HG02981 (cell line): Measurements from ENCODE around the gene SRP9.
"Not testable (repeated sequence)": the region's sequence is repeated elsewhere in the genome, so short reads cannot be mapped to it uniquely, and the experiment has no call there.

Source experiments
- ATAC-seq: cut with Tn5 transposase; IDR thresholded peaks from one replicate; pipeline ENCODE4 v1.9.1; 2021; ENCODE audit warnings: mild to moderate bottlenecking, moderate library complexity; ENCODE audit not compliant: unreplicated experiment

The SRP9 gene

DNA sequence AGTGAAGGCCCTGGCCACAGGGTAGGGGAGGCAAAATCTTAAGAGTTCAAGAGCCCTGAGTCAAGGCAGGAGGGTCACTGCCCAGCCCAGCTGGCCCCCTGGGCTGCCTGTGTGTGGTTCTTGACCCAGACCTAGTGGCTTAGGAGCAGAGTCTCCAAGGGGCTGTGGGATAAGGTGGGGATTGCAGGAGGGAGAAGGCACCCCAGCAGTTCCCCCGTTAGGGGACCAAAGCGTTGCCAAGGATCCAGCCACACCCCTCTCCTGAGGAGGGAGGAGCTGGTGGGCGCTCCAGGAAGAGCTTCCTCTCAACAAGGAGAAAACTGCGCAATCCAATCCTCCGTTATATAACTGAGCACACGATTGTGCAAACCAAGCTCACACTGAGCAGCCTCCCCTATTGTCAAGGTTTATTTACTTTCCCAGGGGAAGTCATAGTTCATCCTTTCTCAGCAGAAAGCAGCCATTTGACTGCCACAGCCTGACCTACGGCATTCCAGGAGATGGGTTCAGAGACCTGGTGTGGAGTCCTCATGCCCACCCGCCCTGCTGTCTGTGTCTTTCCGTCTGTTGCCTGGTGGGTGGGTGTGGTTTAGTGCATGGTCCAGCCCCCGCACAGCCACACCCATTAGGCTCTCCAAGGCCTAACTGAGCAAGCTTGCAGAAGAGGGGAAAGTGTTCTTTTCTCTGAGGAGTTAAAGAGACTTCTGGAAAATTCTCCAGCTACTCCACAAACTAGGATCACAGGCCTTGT is 35.8 kb downstream of the SRP9 start:
- ATAC-seq = no peak

DNA sequence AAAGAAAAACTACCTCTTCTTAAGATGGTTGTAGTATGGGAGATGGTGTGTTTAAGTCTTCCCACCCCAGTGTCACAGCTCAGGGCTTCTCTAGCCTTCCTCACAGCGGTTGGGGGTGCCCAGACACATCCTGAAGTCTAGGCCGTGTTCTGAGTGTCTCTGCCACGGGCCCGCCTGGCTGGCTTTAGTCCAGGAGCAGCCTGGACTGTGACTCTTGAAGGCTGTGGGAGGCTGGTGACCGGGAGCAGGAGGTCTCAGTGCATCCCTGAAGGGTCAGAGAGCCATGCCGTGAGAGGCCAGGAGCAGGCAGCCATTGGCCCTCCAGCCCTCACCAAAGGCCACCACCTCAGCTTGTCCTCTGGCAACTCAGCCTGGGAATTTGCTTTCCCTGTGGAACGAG is 36.8 kb downstream of the SRP9 start:
- no peak for ATAC-seq

DNA sequence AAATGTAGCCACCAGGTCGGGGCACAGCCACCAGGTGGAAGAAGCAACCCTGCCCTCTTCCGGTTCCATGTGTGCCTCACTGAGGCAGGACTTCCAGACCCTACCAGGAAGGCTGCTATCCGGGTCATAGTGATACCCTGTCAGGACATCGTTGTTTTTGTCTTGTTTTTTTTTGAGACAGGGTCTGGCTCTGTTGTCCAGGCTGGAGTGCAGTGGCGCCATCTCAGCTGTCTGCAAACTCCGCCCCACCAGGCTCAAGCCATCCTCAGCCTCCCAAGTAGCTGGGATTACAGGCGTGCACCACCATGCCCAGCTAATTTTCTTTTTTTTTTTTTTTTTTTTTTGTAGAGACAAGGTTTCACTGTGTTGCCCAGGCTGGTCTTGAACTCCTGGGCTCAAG is 37.5 kb downstream of the SRP9 start:
- not testable (repeated sequence) for ATAC-seq

DNA sequence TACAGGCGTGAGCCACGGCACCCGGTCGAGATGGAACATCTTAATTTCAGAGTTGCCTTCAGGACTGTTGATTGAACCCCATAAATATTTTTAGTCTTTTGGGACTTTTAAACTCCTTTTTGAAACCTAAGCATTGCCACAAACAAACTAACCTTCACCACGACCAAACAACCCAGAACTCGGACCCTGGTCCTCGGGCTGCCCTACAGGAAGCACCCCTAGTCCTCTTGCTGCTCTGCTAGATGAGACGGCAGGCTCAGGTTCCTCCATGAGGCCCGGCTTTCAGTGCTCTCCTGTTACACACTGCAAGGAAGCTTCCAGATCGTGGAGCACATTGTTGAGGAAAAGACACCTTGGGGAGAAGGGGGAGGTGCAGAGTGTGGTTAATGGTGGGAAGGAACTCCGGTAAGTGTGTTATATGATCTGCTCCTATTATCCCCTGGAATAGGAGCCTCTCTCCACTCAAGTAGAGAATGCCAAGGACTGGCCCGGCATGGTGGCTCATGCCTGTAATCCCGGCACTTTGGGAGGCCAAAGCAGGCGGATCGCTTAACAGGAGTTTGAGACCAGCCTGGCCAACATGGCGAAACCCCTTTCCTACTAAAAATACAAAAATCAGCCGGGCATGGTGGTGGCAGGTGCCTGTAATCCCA is 38.0 kb downstream of the SRP9 start:
- ATAC-seq = no peak

DNA sequence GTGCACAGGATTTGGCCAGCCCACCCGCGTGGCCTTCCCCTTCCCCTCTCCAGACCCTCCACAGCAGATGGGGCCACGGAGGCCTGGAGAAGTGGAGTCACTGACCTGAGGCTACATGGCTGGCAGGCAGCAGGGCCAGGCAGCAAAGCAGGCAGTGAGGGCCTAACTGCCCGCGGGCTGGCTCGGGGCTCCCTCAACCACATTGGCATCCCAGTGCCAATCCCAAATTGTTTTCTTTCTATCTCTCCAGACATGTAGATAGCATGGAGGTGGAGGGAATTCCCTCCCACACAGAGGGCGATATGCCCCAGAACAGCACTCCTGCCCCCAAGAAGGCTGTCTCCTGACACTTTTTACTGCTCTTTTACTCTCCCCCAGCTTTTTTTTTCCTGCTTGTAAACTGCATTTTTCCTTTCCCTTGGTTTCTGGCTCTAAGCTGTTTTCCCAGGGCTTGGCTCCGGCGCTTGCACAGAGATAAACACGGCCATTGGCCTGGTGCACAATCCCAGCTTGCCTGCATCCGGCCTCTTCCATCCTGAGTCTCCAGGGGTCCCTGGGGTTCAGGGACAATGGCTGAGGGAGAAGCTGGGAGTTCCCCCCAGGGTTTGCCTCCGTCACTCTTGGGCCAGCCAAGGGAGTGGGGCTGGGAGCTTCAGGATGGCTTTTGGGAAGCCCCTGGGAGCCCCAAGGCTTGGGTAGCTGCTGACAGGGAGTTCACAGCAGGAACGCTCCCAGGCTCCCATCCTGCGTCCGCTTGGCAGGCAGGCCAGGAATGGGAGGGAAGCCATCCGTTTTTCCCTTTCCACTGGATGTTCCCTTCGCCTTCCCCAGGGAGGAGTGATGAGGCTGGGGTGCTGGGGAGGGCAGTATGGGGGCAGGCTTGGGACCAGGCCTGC is 39.3 kb downstream of the SRP9 start:
- ATAC-seq = no peak

DNA sequence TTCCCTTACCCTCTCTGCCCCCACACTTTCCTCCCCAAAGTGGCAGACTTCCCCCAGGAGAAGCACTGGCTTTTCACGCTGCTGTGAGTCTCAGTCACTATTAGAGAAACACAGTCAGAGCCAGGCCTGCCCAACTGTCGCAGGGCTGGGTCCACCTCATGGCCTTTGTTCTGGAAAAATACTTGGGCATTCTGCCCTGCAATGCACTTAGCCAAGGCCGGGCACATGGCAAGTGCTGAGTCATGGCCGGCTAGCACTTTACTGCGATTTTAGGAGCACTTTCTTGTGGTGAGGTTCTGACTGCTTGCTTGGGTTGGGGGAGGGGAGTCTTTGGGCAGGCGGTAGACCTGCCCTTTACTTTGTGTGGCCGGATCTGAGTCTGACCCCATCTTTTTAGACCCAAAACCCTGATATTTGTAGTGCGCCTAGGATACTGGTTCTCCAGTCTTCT is 40.0 kb downstream of the SRP9 start:
- ATAC-seq = no peak

DNA sequence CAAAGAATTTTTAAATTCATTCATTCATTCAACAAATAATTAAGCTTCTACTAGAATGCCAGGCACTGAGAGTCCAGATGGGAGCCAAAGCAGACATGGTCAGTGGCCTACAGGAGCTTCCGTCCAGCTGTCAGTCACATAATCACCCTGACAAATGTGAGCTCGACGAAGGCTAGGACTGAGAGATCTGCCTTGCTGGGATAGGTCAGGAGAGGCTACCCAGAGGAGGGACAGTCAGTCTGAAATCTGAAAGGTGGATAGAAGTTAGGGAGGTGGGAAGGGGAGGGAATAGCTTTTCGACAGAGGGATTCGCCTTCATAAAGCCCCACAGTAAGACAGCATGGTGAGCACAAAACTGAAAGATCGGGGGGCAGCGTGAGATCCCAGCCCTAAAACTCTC is 40.6 kb downstream of the SRP9 start:
- no peak for ATAC-seq

DNA sequence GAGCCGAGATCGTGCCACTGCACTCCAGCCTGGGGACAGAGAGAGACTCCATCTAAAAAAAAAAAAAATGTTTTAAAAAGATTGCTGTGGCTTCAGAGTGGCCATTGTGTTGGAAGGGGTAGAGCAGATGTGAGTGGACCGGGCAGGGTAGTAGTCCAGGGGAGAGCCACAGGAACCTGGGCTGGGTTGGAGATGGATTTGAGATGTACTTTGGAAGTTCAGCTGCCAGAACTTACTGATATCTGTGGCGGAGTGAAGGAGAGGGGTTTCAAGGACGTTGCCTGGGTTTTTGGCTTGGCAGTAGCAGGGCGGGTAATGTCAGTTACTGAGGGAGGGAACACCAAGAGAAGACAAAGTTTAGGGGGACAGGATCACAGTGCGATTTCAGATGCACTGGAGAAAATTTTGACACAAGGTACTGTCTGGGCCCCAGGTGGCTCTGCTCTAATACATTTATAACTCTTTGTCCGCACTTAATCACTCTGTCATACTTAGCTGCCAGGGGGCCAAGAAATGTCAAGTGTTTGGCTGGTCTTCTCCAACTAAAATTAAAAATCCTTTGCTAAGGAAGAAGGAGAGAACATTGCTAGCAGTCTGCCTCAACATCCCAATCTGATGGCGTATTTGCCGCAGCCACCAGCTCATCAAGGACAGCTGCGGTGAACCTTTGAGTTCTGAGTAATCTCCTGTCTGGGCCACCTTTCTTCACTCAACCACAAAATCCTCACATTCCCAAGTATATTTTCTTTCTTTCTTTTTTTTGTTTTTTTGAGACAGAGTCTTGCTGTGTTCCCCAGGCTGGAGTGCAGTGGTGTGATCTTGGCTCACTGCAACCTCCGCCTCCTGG is 41.9 kb downstream of the SRP9 start:
- no peak for ATAC-seq

DNA sequence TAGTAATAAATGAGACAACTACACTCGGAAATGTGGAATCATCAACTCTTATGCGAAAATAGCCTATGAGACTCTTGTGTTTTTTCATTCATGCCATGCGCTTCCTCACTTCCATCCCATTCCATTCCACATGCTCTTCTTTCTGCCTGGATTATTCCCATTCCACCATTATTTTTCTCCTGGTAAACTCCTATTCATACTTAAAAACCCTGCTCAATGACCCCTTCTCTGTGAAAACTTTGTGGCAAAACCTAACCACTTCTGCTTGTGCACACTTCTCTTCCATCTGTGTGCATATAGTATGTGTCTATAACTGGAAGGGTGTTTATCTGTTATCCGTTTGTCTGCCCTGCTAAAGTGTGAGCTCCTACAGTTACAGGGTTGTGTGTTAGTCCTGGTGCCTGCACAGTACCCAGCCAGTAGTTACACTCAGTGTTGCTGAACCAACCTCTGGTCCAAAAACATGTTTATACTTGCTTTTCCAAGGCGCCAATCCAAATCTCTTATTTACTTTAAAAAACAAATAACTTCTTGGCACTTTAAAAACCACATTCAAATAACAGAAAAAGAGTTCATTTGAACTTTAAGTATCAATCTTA is 43.0 kb downstream of the SRP9 start:
- ATAC-seq = no peak

DNA sequence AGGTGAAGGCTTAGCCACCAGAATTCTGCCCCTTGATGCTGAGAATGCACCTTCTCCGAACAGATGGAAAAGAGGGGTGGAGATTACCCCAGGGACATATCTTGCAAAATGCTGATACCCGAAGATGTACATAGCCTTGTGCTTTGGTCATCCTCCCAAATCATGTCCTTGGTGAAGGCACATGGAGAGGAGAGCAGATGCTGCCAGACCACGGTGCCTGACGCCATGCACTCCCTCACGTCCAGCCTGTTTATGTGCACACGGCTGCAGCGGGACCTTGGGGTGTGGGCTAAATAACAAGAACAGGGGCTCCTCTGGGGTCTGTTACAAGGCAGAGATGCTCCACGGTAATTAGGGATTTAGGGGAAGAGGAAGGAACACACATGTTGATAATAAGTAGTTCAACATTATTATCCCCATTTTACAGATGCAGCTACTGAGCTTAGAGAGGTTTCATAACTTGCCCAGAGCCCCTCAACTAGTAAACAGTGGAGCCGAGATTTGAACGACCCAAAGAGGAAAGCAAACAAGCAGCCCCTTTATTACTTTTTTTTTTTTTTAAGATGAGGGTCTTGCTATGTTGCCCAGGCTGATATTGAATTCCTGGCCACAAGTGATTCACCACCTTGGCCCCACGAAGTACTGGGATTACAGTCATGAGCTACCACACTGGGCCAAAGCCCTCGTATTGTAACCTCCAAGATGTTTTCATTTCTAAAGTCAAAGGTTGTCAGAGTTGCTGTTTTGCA is 45.2 kb downstream of the SRP9 start:
- no peak for ATAC-seq

DNA sequence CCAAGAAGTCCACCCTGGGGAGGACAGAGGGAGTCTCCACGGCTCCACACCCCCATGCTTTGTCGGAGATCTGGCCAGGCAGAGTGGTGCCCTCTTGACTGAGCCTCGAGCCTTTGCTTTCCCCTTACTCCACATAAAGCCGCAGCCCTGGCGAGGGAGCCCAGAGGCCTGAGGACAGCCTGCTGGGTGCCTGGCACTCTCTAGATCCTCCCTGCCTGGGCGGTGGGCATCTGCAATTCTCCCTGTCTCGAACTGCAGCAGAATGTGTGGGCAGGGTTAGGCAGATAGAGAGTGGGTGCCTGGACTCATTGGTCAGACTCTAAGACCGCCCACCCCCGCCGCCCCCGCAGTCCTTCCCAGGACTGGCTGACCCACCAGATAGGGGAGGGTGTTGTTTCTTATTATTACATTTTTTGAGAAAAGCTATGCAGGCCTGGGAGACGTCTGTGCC is 46.2 kb downstream of the SRP9 start:
- no peak for ATAC-seq

DNA sequence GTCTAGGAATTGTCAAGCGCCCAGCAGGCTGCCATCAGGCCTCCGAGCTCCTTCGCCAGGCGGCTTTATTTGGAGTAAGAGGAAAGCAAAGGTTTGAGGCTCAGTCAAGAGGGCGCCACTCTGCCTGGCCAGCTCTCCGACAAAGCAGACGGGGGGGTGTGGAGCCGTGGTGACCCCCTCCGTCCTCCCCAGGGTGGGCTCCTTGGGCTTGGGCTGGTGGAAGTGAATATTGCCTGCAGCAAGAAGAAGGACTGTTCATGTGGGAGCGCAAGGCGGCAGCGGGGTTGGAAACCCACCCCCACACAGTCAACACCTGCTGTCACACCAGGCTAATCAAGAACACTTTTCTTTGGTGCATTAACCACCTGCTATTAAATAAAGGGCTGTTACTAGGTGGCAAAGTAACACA is 46.9 kb downstream of the SRP9 start:
- ATAC-seq = no peak

DNA sequence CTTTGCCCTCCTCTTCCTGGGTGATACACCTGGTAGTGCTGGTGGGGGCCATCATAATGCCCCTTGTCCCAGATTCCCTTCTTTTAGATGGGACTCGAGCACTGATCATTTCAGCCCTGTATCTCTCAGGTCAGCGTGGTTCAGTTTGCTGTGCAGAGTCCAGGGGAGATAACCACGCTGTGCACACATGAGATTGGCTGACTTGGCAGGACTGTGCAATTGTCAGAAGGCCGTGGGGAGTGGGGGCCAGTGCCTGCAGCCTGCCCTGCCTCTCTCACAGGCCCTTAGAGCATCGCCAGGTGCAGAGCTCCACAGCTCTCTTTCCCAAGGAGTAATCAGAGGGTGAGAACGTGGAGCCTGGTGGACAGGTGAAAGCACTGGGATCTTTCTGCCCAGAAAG is 47.5 kb downstream of the SRP9 start:
- ATAC-seq = no peak

DNA sequence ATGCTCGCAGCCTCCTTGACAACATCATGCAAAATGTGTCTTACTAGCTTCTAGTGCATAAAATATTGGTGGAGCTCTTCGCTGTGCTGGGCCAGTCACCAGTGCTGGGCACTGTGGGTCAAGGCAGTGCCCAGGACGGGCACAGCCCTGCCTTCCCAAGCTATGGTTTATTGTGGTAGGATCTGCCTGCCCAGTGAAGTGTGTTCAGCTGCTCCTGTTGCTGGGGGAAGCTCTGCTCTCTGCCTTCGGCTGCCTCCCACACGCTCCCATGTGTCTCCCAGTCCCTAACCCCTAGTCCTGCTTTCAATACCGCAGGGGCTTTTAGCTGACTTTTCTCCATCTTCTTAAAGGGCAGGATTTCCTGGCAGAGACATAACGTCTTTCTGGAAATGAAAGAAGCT is 48.0 kb downstream of the SRP9 start:
- no peak for ATAC-seq

DNA sequence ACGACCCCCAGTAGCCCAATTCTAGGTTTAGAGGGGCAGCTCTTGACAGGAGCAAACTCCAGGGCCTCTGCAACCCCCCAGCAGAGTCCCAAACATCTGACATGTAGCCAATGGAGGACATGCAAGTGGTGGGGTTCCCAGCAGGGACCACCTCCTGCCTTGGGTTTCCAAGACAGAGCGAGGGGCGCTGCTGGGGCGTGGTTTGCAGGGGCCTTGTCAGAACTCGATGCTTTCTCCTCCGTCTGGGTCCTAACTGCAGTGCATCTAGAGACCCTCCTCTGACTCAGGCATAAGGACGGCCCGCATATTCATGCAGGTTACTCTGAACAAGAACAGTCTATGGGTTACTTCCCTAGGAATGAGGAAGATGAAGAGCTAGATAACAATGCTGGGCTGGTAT is 49.5 kb downstream of the SRP9 start:
- ATAC-seq = no peak

DNA sequence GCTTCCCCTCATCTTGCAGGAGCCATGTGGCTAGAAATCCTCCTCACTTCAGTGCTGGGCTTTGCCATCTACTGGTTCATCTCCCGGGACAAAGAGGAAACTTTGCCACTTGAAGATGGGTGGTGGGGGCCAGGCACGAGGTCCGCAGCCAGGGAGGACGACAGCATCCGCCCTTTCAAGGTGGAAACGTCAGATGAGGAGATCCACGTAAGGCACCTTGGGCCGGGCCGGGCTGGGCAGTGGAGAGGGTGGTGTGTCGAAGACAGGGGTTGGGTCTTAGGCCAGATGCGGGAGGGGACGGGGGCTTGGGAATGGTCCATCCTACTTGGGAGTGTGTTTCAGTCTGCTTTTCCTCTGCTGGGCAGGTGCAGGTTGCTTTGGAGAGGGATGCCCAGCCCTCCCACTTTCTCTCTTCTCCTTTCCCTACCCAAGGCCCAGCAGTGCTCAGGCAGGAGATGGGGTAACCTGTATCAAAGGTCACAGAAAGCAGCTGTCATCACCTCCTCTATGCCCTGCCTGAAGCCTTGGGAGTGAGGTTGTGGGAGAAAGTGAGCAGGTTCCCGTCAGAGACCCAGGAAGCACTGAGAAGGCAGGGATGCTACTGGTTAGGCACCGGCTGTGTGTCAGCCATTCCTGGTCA is 51.2 kb downstream of the SRP9 start:
- ATAC-seq = no peak

DNA sequence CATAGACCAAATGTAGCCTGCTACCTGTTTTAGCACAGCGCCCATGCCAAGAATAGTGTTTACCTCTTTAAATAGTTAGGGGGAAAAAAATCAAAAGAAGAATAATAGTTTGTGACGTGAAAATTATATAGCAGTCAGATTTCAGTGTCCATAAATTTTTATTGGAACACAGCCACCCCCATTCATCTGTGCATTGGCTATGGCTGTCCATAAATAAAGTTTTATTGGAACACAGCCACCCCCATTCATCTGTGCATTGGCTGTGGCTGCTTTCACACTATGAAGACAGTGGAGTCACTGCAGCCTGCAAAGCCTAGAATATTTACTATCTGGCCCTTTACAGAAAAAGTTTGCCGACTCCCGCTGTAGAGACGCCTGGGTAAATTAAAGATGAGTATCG is 53.2 kb downstream of the SRP9 start:
- no peak for ATAC-seq

DNA sequence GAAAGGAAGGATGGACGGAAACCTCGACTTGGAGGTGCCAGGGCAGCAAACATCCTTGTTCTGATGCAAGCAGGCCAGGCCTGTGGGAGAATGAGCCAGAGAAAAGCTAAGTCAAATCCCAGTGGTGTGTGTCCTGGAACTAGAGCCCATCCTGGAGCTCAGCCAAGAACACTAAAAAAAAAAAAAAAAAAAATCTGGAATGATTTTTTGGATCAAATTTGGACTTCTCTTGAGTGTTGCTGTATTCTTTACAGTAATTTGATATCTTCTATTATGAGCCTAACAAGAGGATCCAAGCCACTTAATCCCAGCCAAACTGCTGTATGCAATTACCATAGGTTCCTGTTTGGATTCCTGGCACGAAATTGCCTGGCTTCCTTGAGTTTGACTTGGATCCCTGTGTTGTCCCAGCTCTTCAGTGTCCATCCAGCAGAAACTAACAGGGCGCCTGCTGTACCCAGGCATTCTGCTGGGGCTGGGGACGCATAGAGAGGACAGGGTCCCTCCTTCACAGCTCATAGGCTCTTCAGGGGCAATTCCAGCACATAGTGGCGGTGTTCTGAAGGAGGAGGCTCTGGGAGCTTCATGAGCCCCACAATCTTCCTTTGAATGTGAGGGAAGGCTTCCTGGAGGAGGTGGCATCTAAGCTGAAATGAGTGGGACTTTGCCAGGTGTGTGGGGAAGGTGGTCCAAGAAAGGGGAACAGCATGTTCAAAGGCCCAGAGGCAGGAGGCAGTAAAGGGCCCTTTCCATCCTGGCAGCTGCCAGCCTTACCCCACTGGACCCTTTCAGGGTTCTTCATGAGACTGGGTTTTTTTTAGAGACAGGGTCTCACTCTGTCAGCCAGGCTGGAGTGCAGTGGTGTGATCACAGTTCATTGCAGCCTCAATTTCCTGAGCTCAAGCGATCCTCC is 57.0 kb downstream of the SRP9 start:
- no peak for ATAC-seq
